K562 (cell line): ENCODE measurements around the gene YOD1. TPM values are rescaled to one million over a fixed set of nuclear protein-coding genes. Genes with fewer than 3 reads are reported as not detected.

Experiments
- ATAC-seq: fragments of 200-7000 bp; cut with Tn5 transposase; 3 replicates; pipeline ENCODE4 v1.9.1; 2020; ENCODE audit warnings: moderate library complexity
- BruUV-seq: library from RNA; stranded (reverse); fragments of 400-500 nt; replicated peaks from 2 replicates; lab custom pipeline; 2021; lab: Mats Ljungman, UMichigan
- CTCF ChIA-PET: fragments of 300-600 bp; formaldehyde crosslinking; extraction: SDS; loops from one replicate; lab custom pipeline; 2021; ENCODE audit warnings: low intra/inter-chr PET ratio; lab: Yijun Ruan, JAX
- POLR2A ChIA-PET: fragments of 300-600, 350-650 bp; sonication (Branson Sonifier 250); formaldehyde crosslinking; extraction: SDS; loops from one replicate; lab custom pipeline; 2021; ENCODE audit warnings: antibody characterized with exemption, inconsistent platforms; lab: Yijun Ruan, JAX
- DNase-seq, 4 experiments: peaks; one replicate each; pipeline versions ENCODE4 v3.0.0 to v3.0.0-alpha.2; 2011 to 2018; ENCODE audit warnings: low spot score in 3 of 4, mixed read lengths in 3 of 4; ENCODE audit errors: extremely low read depth in 1 of 4
- FAIRE-seq: peaks from 2 replicates; lab custom pipeline; 2011; peaks lifted over from hg19 to GRCh38; lab: Jason Lieb, UNC
- H2AFZ ChIP-seq: 2 replicates; pipeline ENCODE4 v1.6.0; 2011; ENCODE audit warnings: low read depth, low read length, control low read depth, inconsistent platforms
- H3K27ac ChIP-seq: fragments of 200-600 bp; 3 replicates; pipeline ENCODE4 v1.8.0; 2011; ENCODE audit warnings: low read depth, mild to moderate bottlenecking, control low read depth, inconsistent platforms, low read length, moderate library complexity, mixed read lengths; ENCODE audit errors: extremely low read depth
- H3K27me3 ChIP-seq, 2 experiments: fragments of 300-600 bp in 1 of 2; 2 replicates in 1 of 2; 3 replicates in 1 of 2; pipeline versions ENCODE4 v1.6.0 to v1.8.0; 2011; ENCODE audit warnings: inconsistent platforms in 2 of 2, low read length in 2 of 2, mild to moderate bottlenecking in 1 of 2, mixed read lengths in 1 of 2, moderate library complexity in 1 of 2; ENCODE audit not compliant: control insufficient read depth in 2 of 2, insufficient read depth in 2 of 2
- H3K36me3 ChIP-seq: fragments of 300-600 bp; 3 replicates; pipeline ENCODE4 v1.8.0; 2011; ENCODE audit warnings: mild to moderate bottlenecking, low read length, inconsistent platforms; ENCODE audit not compliant: control insufficient read depth, insufficient read depth
- H3K4me1 ChIP-seq, 2 experiments: fragments of 200-600 bp in 1 of 2; replicated peaks in 1 of 2; 2 replicates in 1 of 2; 3 replicates in 1 of 2; pipeline versions ENCODE4 v1.5.1 to v1.8.0; 2011; ENCODE audit warnings: inconsistent platforms in 2 of 2, low read length in 2 of 2, mild to moderate bottlenecking in 1 of 2, mixed read lengths in 1 of 2, moderate library complexity in 1 of 2; ENCODE audit not compliant: control insufficient read depth in 2 of 2, insufficient read depth in 2 of 2
- H3K4me2 ChIP-seq: 2 replicates; pipeline ENCODE4 v1.6.1; 2011; ENCODE audit warnings: low read length, control low read depth, inconsistent platforms, mixed read lengths; ENCODE audit not compliant: insufficient read depth
- H3K4me3 ChIP-seq: fragments of 200-600 bp; sonication (generic), shearing (Covaris generic); 2 replicates; pipeline ENCODE4 v1.5.1; 2016; ENCODE audit warnings: control low read depth, inconsistent platforms
- H3K79me2 ChIP-seq: fragments of 200-600 bp; 3 replicates; pipeline ENCODE4 v1.8.0; 2011; ENCODE audit warnings: low read length, inconsistent platforms; ENCODE audit not compliant: control insufficient read depth, insufficient read depth
- H3K9ac ChIP-seq, 2 experiments: 2 replicates each; pipeline versions ENCODE4 v1.6.0 to v1.6.1; 2011; ENCODE audit warnings: low read depth in 2 of 2, low read length in 2 of 2, control low read depth in 1 of 2, inconsistent platforms in 1 of 2, mild to moderate bottlenecking in 1 of 2, mixed read lengths in 1 of 2; ENCODE audit not compliant: insufficient read depth in 1 of 2
- H3K9me1 ChIP-seq: one replicate; pipeline ENCODE4 v1.6.0; 2011; ENCODE audit warnings: inconsistent platforms, mild to moderate bottlenecking, low read length, moderate library complexity; ENCODE audit not compliant: control insufficient read depth, insufficient read depth
- H3K9me3 ChIP-seq: replicated peaks from 2 replicates; pipeline ENCODE4 v1.5.1; 2011; ENCODE audit warnings: low read depth, low read length, inconsistent platforms; ENCODE audit not compliant: control insufficient read depth, insufficient read depth
- H4K20me1 ChIP-seq: replicated peaks from 2 replicates; pipeline ENCODE4 v1.6.1; 2011; ENCODE audit warnings: low read length, inconsistent platforms, mixed read lengths; ENCODE audit not compliant: control insufficient read depth, insufficient read depth
- ARID3A ChIP-seq: IDR thresholded peaks from 2 replicates; pipeline ENCODE4 v1.6.1; 2012; ENCODE audit warnings: low read depth, low read length, improper control_type of control experiment, borderline replicate concordance
- FIP1L1 ChIP-seq: fragments of 200-400 bp; formaldehyde crosslinking; IDR thresholded peaks from 2 replicates; pipeline ENCODE4 v1.6.1; 2018; ENCODE audit warnings: mild to moderate bottlenecking, low read depth, low read length; ENCODE audit not compliant: poor library complexity, severe bottlenecking
- FOSL1 ChIP-seq: fragments of 200-800 bp; sonication (Bioruptor generic); conservative IDR thresholded peaks from 2 replicates; pipeline ENCODE4 v1.6.1; 2016; ENCODE audit warnings: missing genetic modification characterization, missing compliant biosample characterization
- JUND ChIP-seq, 2 experiments: IDR thresholded peaks; 2 replicates in 1 of 2; 3 replicates in 1 of 2; pipeline ENCODE4 v1.6.1; 2011; ENCODE audit warnings: borderline replicate concordance in 2 of 2, low read depth in 2 of 2, low read length in 2 of 2, improper control_type of control experiment in 1 of 2, missing biosample characterization in 1 of 2, missing genetic modification characterization in 1 of 2, missing genetic modification reagents in 1 of 2
- L3MBTL2 ChIP-seq: fragments of 450-650 bp; IDR thresholded peaks from 2 replicates; pipeline ENCODE4 v1.6.1; 2016; ENCODE audit warnings: mild to moderate bottlenecking, moderate library complexity
- NBN ChIP-seq: fragments of 450-650 bp; IDR thresholded peaks from 2 replicates; pipeline ENCODE4 v1.6.1; 2016; ENCODE audit warnings: low read depth, mild to moderate bottlenecking
- NCOA1 ChIP-seq: fragments of 450-650 bp; IDR thresholded peaks from 2 replicates; pipeline ENCODE4 v1.6.1; 2016; ENCODE audit warnings: low read depth
- NFXL1 ChIP-seq: fragments of 450-650 bp; formaldehyde crosslinking; IDR thresholded peaks from 2 replicates; pipeline ENCODE4 v1.4.0; 2021; ENCODE audit warnings: mild to moderate bottlenecking
- POLR3G ChIP-seq: IDR thresholded peaks from 2 replicates; pipeline ENCODE4 v1.6.1; 2011; ENCODE audit not compliant: insufficient read length, insufficient replicate concordance; ENCODE audit errors: extremely low read depth
- RAD21 ChIP-seq, 2 experiments: fragments of 250-450 bp in 1 of 2; fragments of 450-650 bp in 1 of 2; sonication (Bioruptor Pico) in 1 of 2; formaldehyde crosslinking in 1 of 2; IDR thresholded peaks in 1 of 2; conservative IDR thresholded peaks in 1 of 2; 2 replicates each; pipeline versions ENCODE4 v1.4.0 to v1.8.0; 2020 to 2022; ENCODE audit warnings: mild to moderate bottlenecking in 2 of 2, moderate library complexity in 1 of 2
- RCOR1 ChIP-seq, 2 experiments: IDR thresholded peaks; 2 replicates each; pipeline ENCODE4 v1.6.1; 2012; ENCODE audit warnings: low read depth in 2 of 2, low read length in 2 of 2, borderline replicate concordance in 1 of 2, improper control_type of control experiment in 1 of 2
- SPI1 ChIP-seq: IDR thresholded peaks from 2 replicates; pipeline ENCODE4 v1.6.1; 2011; ENCODE audit warnings: low read depth, low read length, control low read depth, borderline replicate concordance
- ZNF24 ChIP-seq: fragments of 450-650 bp; IDR thresholded peaks from 2 replicates; pipeline ENCODE4 v1.6.1; 2016
- ZNF3 ChIP-seq: fragments of 250-450 bp; sonication (Bioruptor Pico); IDR thresholded peaks from 2 replicates; pipeline ENCODE4 v1.5.0; 2021; ENCODE audit warnings: mild to moderate bottlenecking, moderate library complexity
- WGBS: fragments of 100-300 bp; shearing (Covaris generic); methylation state at CpG from one replicate; pipeline ENCODE4 v1.1.6; 2016; ENCODE audit warnings: low coverage, mixed read lengths; ENCODE audit not compliant: insufficient coverage; ENCODE audit errors: missing lambda C conversion rate; 5-methylcytosine and 5-hydroxymethylcytosine counted together
- in situ Hi-C: fragments of 300-500 bp; cut with MboI; formaldehyde crosslinking; loops from 4 replicates; pipeline ENCODE4 v1.15.0; 2018; ENCODE audit warnings: inconsistent platforms, mixed read lengths
- intact Hi-C: fragments of 100-400 bp; cut with micrococcal nuclease; formaldehyde crosslinking; loops from 2 replicates; pipeline ENCODE4 v1.14.2; 2022
- polyA plus RNA-seq, 8 experiments: library from polyadenylated mRNA; depleted of rRNA in 4 of 8; stranded (reverse) in 5 of 8; unstranded in 3 of 8; fragments of >200 nt; fragmentation: Nextera tagmentation in 2 of 8; fragmentation: Illumina TruSeq in 1 of 8; extraction: Ambion mirVana in 2 of 8; extraction: Trizol in 1 of 8; gene quantifications; 2 replicates each; pipeline versions ENCODE4 v1.2.1 to v1.2.3, GENCODE V29; 2011 to 2014; ENCODE audit warnings: inconsistent platforms in 1 of 8, missing spikeins in 1 of 8
- total RNA-seq, 7 experiments: library from RNA; depleted of rRNA in 6 of 7; stranded (reverse); fragments of >200 nt in 6 of 7; fragmentation: Illumina TruSeq in 2 of 7; extraction: Trizol in 2 of 7; gene quantifications; 2 replicates each; pipeline versions ENCODE4 v1.2.1 to v1.2.3, GENCODE V29; 2011 to 2021; ENCODE audit warnings: low replicate concordance in 1 of 7
- TF ChIP-seq, protein P1 (sequence below): fragments of 450-650 bp; IDR thresholded peaks from 2 replicates; pipeline ENCODE4 v1.6.1; 2014; ENCODE audit warnings: low read depth, mild to moderate bottlenecking, moderate library complexity, borderline replicate concordance
- TF ChIP-seq, protein P2 (sequence below), 2 experiments: fragments of 450-650 bp; IDR thresholded peaks; 2 replicates each; pipeline ENCODE4 v1.6.1; 2016

The YOD1 gene
- total and polyA plus RNA-seq, 9 of the 15 experiments (the other 6 are each of a cell fraction or from before 2014, with no cell fraction given): 18.2 to 78.1 (median 46.9) TPM

DNA sequence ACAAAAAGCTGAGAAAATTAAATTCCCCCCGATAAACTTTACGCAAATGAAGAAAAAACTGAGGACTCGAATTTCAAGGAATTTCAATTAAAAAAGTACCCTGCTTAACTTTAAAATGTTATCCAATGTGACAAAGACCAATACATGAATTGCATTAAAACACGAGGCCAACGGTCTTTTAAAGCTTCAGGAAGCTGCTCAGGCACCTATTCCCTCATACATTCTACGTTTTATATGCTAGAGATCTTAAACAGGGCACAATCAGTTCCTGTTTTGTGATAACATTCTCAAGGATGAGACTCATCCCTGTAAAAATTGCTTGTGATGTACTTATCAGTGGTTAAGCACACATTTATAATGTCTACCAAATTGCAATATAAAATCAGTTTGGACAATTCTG, 3.0 kb downstream of the YOD1 start:
- BruUV-seq: no TSS peak
- peaks cover 2 to 46% of the 10 kb centered on the region in 2 experiments for H3K4me1 ChIP-seq
- FAIRE-seq: no peak
- CTCF ChIA-PET: no interaction called here
- no peak overlapping the region for H2AFZ ChIP-seq
- H3K9ac ChIP-seq: peak overlapping the region in 1 of 2 experiments; percentile 98; a peak in 2 of 4 replicates
- 18% methylated on average over 6 of the region's 6 CpGs for WGBS
- peak overlapping the region; percentile 37 for H3K27ac ChIP-seq
- peak overlapping the region; percentile 92 for H3K4me3 ChIP-seq
- intact Hi-C loops: no loop called here
- no peaks in the 10 kb centered on the region for H3K27me3 ChIP-seq
- TF ChIP-seq FOSL1 (tag) (0 out of 2 replicates have a peak, but pooled peaks have one; percentile 7), ZNF3 (CRISPR knock-in tag) (0 out of 2 replicates have a peak, but pooled peaks have one; percentile 3), L3MBTL2 (0 out of 2 replicates have a peak, but pooled peaks have one; percentile 11), ARID3A (peak; percentile 47; the same call in 1 of the 2 replicates), JUND (IDR thresholded peaks at IDR 0.05; ENCODE audit: borderline replicate concordance, low read depth, low read length) (no peak), JUND (tag; IDR thresholded peaks at IDR 0.05; ENCODE audit: borderline replicate concordance, low read depth, low read length) (peak; percentile 32; the same call in 1 of the 3 replicates), ZNF24 (no peak), NCOA1 (no peak), FIP1L1 (no peak), POLR3G (no peak), RCOR1 (IDR thresholded peaks at IDR 0.05; ENCODE audit: borderline replicate concordance in 1 of 2, low read depth in 2 of 2, low read length in 2 of 2) (peak in 1 of 2 experiments; percentile 4; a peak in 1 of 4 replicates), SPI1 (0 out of 2 replicates have a peak, but pooled peaks have one; percentile 14), NBN (0 out of 2 replicates have a peak, but pooled peaks have one; percentile 10), RAD21 (CRISPR knock-in tag; conservative IDR thresholded peaks at IDR 0.05 in 1 of 2, IDR thresholded peaks at IDR 0.05 in 1 of 2) (0 out of 4 replicates have a peak, but pooled peaks of 1 of the 2 experiments have one; percentile 2), NFXL1 (CRISPR knock-in tag) (peak; percentile 55; the same call in 1 of the 2 replicates)
- TF ChIP-seq, protein P1, sequence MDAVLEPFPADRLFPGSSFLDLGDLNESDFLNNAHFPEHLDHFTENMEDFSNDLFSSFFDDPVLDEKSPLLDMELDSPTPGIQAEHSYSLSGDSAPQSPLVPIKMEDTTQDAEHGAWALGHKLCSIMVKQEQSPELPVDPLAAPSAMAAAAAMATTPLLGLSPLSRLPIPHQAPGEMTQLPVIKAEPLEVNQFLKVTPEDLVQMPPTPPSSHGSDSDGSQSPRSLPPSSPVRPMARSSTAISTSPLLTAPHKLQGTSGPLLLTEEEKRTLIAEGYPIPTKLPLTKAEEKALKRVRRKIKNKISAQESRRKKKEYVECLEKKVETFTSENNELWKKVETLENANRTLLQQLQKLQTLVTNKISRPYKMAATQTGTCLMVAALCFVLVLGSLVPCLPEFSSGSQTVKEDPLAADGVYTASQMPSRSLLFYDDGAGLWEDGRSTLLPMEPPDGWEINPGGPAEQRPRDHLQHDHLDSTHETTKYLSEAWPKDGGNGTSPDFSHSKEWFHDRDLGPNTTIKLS: no peak
- TF ChIP-seq, protein P2, sequence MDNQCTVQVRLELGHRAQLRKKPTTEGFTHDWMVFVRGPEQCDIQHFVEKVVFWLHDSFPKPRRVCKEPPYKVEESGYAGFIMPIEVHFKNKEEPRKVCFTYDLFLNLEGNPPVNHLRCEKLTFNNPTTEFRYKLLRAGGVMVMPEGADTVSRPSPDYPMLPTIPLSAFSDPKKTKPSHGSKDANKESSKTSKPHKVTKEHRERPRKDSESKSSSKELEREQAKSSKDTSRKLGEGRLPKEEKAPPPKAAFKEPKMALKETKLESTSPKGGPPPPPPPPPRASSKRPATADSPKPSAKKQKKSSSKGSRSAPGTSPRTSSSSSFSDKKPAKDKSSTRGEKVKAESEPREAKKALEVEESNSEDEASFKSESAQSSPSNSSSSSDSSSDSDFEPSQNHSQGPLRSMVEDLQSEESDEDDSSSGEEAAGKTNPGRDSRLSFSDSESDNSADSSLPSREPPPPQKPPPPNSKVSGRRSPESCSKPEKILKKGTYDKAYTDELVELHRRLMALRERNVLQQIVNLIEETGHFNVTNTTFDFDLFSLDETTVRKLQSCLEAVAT (IDR thresholded peaks at IDR 0.05): 0 out of 4 replicates have a peak, but pooled peaks of 1 of the 2 experiments have one; percentile 8
- TF ChIP-seq, all 486 proteins: peak for 11
- peaks cover 18% of the 10 kb centered on the region for H4K20me1 ChIP-seq
- H3K9me1 ChIP-seq: no peaks in the 10 kb centered on the region
- peaks cover 97% of the 10 kb centered on the region for H3K79me2 ChIP-seq
- in situ Hi-C loops: no loop called here
- H3K4me2 ChIP-seq: peak overlapping the region; percentile 99
- H3K9me3 ChIP-seq: no peaks in the 10 kb centered on the region
- DNase-seq (no peak), ATAC-seq (no peak)
- POLR2A ChIA-PET: interaction anchor here (1.0 to 9.8 kb wide), 7 partner anchors 8 to 113 kb away, joined by 3 to 104 read pairs (median 4); partner anchors contain the start of gene C1orf116
- peaks cover 70% of the 10 kb centered on the region for H3K36me3 ChIP-seq
